LHCN-M2 (cell line): ENCODE data around the gene KLF13. TPM values are rescaled to one million over a fixed set of nuclear protein-coding genes. Genes with fewer than 3 reads are reported as not detected.

Experiments
- DNase-seq: peaks from one replicate; pipeline ENCODE4 v3.0.0-alpha.2; 2012; ENCODE audit warnings: low read depth
- polyA plus RNA-seq: library from polyadenylated mRNA; unstranded; fragments of >200 nt; gene quantifications from one replicate; pipeline ENCODE4 v1.2.1, GENCODE V29; 2012; ENCODE audit warnings: missing spikeins
- total RNA-seq: library from RNA; depleted of rRNA; stranded (reverse); fragments of >200 nt; gene quantifications from 2 replicates; pipeline ENCODE4 v1.2.3, GENCODE V29; 2014; rRNA removed

Gene KLF13
- total RNA-seq = 14.8 and 19.3 TPM in 2 replicates
- polyA plus RNA-seq = 16.9 TPM

- DNase-seq = peak; percentile 94
Observed at GRCh38 chr15:31326156-31326874, at the start of gene KLF13. TSS of gene KLF13 (plus strand) at chr15:31326835. CDS start at chr15:31327213, 378 bp downstream.

DNA sequence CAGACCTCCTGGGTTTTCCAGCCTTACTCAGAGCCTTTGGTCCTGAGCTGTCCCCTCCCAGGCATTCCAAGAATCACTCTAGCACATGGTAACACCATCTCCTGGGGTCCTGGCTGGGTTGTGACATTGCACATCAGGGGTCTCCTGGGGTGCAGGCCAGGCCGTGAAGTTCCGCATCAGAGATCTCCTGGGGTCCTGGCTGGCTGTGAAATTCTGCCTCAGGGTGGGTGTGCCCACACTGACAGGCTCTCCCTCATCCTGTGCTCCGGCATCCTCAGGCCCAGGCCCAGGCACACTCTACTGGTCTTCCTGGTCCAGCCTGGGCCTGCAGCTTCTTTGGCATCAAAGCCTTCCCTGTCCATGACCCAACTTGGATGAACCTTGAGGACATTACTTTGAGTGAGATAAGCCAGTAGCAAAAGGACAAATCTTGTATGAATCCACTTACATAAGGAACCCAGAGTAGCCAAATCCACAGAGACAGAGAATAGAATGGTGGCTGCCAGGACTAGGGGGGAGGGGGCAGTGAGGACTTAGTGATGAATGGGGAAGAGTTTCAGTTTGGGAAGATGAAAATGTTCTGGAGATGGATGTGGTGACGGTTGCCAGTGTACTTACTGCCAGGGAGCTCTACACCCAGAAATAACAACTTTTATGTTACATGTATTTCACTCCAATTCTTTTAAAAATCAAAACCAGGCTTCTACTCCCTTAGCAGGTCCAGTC, 49.1 kb upstream of the KLF13 start:
- DNase-seq = no peak

- DNase-seq = no peak
Observed at GRCh38 chr15:31278061-31278445, 48.6 kb upstream of the KLF13 start.

DNA sequence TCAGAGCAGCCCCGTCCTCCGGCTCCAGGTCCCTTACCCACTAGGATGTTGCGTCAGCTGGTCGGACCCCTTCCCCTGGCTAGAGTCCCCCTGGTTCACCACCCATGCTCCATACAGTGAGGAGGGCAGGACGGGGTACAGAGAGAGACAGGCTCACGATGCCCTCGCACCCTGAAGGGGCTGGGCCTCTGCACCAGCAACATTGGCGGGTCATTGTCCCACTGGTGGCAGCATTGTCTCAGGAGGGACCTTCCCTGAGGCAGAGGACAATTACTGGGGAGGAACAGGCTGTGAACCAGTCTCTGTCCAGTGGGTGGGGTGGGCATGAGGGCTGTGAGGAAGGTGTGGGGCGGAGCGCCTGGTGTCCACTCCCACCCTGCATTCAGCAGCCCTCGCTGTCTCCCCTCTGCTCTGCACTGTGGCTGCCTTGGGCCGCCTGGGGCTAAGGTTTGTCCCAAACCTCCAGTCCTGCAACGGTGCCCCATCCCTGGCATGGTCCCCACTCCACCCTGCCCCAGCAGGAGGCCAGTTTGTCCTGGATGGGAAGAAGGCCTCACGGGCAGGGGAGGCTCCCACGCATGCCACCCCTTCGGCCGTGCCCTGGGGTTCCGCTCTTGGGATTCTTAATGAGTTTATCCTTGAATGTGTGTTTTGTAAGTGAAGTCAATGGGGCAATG, 48.0 kb upstream of the KLF13 start:
- no peak for DNase-seq

DNA sequence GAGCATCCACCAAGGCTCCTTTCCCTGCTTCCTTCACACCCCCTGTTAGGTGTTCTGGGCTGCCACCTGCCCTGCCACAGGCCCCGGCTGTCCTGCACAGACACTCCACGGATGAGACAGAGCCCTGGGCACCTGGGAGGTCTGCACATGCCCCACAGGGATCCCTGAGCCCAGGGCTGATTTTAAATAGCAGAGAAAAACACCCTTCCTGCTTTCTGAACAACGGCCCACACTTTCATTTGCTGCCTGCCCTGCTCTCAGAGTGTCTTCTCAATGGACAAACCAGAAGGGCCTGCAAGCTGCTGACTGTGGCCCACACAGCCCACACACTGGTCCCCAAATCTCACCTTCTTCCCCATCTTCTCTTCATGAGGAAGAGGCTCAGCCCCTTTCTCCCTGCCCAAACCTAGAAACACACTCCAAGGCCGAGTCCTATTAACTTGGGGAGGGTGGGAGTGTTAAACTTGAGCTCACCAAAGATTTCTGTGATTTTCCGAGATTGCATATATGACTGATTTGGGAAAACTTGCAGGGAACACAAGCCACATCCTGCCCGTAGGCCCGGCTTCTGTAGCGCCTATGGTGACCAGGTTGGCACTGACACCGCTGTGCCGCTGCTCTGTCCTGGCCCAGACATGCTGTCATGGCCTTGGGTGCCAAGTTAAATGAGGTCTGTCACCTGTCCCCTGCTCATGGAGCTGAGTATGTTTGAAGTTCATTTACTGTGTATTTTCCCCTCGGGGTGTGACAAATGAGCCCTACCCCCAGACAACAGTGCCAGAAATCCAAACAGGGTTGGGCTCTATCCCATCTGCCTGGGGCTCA, 47.2 kb upstream of the KLF13 start:
- no peak for DNase-seq

DNA sequence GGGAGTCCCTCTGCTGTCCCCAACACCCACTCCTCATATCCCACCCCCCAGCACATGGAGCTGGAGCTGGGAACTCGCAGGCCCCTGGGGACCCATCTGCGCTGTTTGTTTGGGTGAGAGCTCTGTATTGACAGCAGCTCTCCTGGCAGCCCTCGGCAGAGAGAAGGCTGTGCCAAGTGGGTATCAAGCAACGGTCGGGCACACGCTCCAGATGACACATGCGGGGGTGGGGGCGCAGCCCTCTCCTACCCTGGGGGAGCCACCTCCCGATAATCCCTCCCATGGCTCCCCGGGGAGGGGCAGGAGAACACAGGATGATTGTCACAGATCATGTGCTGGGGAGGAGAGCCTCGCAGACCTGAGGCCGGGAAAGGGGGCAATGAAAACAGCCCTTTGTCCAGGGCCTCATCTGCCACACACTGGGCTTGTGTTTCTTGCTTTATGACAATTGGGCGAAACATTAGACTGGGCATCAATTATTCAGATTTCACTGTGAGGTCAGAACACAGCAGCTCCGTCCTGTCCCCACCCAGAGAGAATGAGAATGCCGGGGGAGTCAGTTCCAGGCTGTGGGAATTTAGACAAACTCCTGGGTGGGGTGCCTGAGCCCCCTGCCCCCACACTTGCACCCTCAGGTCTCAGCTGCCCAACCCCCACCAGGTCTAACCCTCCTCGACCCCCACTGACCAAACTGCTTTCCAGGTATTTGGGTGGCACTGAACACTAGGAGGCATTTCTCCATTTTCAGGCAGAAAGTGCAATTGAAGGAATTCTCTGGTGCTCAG, 46.4 kb upstream of the KLF13 start:
- DNase-seq = no peak

DNA sequence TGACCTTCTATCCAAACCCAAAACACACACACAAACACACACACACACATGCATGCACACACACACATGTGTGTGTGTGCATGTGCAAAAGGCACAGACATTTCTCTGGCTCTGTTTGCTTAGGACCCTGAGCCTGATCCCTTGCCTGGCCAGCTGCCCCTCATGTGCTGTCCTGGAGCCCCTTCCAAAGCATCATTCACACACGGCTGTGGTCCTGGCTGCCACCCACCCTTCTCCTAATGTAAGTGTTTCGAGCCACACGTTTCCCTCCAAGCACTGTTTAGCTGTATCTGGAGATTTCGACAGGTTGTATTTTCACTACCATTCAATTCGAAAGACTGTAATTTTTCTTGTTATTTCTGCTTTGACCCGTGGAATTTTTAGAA, 45.8 kb upstream of the KLF13 start:
- DNase-seq = no peak

DNA sequence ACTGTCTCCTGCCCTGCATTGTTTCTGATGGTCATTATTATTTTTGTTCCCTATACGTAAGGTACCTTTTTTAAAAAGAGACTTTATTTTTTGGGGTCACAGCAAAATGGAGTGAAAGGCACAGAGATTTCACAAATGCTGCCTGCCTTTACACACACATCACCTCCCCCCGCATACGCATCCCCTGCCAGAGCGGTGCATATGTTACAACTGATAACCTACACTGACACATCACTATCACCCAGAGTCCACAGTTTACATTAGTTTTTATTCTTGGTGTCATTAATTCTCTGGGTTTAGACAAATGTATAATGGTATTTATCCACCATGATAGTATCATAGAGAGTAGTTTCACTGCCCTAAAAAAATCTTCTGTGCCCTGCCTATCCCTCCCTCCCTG, 43.6 kb upstream of the KLF13 start:
- no peak for DNase-seq

DNA sequence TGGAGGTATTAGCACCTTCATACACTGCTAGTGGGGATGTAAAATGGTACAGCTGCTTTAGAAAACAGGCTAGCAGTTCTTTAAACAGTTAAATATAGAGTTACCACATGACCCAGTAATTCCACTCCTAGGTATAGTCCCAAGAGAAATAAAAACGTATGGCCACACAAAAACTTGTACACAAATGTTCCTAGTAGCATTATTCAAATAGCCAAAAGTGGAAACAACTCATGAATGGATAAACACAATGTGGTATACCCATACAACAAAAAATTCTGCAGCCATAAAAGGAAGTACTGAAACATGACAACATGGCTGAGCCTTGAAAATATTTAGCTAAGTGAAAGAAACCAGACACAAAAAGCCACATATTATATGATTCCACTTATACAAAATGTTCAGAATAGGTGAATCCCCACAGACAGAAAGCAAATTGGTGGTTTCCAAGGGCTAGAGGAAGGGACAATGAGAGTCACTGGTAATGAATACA, 40.8 kb upstream of the KLF13 start:
- no peak for DNase-seq

DNA sequence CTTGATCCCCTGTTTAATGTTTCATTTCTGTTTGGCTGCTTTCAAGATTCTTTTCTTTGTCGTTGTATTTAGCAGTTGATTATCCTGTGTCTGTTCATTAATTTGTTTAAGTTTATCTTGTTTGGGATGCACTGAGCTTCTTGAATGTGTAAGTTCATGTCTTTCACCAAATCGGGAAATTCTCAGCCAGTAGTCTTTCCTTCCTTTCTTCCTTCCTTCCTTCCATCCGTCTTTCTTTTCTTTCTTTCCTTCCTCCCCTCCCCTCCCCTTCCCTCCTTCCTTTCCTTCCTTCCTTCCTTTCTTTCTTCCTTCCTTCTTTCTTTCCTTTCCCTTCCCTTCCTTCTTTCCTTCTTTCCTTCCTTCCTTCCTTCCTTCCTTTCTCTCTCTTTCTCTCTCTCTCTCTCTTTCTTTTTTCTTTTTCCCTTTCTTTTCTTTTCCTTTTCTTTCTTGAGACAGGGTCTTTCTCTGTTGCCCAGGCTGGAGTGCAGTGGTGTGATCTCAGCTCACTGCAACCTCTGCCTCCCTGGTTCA, 35.5 kb upstream of the KLF13 start:
- no peak for DNase-seq

- DNase-seq = no peak
Observed at GRCh38 chr15:31292391-31293015, 34.1 kb upstream of the KLF13 start.

DNA sequence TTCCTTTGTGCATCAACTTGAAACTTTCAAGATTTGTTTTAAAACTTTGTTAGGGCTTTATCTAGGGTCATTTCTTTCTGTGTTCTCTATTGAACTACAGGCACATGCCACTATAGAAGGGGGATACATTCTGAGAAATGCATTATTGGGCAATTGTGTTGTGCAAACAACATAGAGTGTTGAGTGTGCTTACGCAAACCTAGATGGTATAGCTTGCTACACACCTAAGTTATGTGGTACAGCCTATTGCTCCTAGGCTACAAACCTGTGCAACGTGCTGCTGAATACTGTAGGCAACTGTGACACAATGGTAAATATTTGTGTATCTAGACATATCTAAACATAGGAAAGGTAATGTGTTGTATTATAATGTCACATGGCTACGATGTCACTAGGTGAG, 33.0 kb upstream of the KLF13 start:
- no peak for DNase-seq

GRCh38 chr15:31294067-31294466, 32.6 kb upstream of the KLF13 start:
- DNase-seq = no peak

GRCh38 chr15:31295658-31296057, 31.0 kb upstream of the KLF13 start:
- DNase-seq = no peak

DNA sequence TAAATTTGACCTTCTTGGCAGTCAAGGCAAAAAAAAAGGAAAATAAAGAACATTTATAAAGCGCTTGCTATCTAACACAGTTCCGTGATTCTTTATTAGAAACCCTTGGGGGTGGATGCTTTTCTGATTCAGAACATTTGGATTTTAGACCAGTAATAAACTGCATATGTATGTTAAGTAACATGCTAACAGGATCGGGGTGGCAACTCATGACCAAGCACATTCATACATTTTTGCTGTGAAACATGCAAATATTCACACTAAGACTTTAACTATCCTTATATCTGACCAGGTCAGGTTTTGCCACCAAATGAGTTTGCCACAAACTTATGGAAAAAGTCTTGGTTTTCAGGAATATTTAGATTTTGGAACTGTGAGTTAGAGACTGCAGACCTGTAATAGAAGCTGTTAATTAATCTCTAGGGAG, 30.4 kb upstream of the KLF13 start:
- no peak for DNase-seq

GRCh38 chr15:31296646-31297574, 29.7 kb upstream of the KLF13 start:
- DNase-seq = no peak

DNA sequence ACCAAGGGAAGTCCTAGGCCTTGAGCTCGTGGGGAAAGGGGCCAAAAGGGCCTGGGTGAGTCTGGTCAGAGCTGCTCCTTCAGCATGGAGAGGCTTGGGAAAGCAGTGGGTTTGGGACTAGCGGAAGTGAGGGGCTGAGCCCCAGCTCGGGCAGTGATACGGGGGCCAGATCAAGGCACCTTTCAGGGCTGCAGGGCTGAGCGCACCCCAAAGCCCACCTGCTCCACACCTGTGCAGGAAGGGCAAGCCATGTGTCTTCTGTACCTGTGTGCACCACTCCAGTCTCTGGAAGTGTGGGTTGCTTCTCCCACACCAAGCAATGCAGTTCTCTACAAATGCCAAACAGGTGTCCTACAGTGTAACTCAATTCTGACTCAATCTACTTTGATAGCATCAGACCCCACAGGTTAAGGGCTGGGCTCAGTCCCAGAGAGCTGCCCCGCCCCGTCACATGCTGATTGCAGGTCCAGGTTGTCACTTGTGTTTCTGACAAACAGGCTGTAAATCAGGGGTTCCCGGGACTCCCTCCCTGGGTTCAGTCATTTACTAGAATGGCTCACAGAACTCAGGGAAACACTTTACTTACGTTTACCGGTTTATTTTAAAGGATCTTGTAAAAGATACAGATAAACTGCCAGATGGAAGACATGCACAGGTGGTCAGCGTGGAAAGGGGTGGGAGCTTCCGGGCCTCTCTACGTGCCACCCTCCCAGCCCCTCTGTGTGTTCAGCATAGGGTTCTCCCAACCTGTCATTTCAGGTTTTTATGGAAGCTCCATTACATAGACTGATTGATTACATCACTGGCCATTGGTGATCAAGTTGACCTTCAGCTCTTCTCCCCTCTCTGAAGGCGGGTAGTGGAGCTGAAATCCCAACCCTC, 28.8 kb upstream of the KLF13 start:
- DNase-seq = no peak

GRCh38 chr15:31298707-31299172, 27.9 kb upstream of the KLF13 start:
- no peak for DNase-seq
